HEK293T (cell line): ENCODE results near the gene MEI4.
"Not testable (repeated sequence)": the region's sequence is repeated elsewhere in the genome, so short reads cannot be mapped to it uniquely, and the experiment has no call there.

Experiments used
- CTCF ChIA-PET: fragments of 350-600 bp; formaldehyde crosslinking; extraction: SDS; loops from one replicate; lab custom pipeline; 2021; ENCODE audit warnings: antibody characterized with exemption, inconsistent platforms; lab: Yijun Ruan, JAX
- POLR2A ChIA-PET: fragments of 350-600 bp; formaldehyde crosslinking; extraction: SDS; loops from one replicate; lab custom pipeline; 2020; ENCODE audit warnings: antibody characterized with exemption, inconsistent platforms; lab: Yijun Ruan, JAX
- DNase-seq: peaks from one replicate; pipeline ENCODE4 v3.0.0; 2012; ENCODE audit warnings: mixed read lengths; ENCODE audit errors: extremely low spot score
- ARNT ChIP-seq: fragments of 450-650 bp; IDR thresholded peaks from 2 replicates; pipeline ENCODE4 v1.6.1; 2017; ENCODE audit warnings: mild to moderate bottlenecking
- BHLHE40 ChIP-seq: fragments of 450-650 bp; IDR thresholded peaks from 2 replicates; pipeline ENCODE4 v1.6.1; 2016; ENCODE audit warnings: mild to moderate bottlenecking, moderate library complexity, borderline replicate concordance
- CTBP1 ChIP-seq: fragments of 450-650 bp; IDR thresholded peaks from 2 replicates; pipeline ENCODE4 v1.6.1; 2016; ENCODE audit warnings: borderline replicate concordance
- ELF4 ChIP-seq: fragments of 450-650 bp; IDR thresholded peaks from 2 replicates; pipeline ENCODE4 v1.6.1; 2017; ENCODE audit warnings: antibody characterized with exemption
- FOXA1 ChIP-seq: fragments of 450-650 bp; IDR thresholded peaks from 2 replicates; pipeline ENCODE4 v1.6.1; 2016; ENCODE audit warnings: mild to moderate bottlenecking
- FOXK2 ChIP-seq: fragments of 450-650 bp; IDR thresholded peaks from 2 replicates; pipeline ENCODE4 v1.6.1; 2016; ENCODE audit warnings: mild to moderate bottlenecking
- FOXM1 ChIP-seq: fragments of 450-650 bp; IDR thresholded peaks from 2 replicates; pipeline ENCODE4 v1.6.1; 2017; ENCODE audit warnings: mild to moderate bottlenecking, borderline replicate concordance
- HDGF ChIP-seq: fragments of 450-650 bp; IDR thresholded peaks from 2 replicates; pipeline ENCODE4 v1.6.1; 2017; ENCODE audit warnings: antibody characterized with exemption, borderline replicate concordance
- L3MBTL2 ChIP-seq: fragments of 450-650 bp; conservative IDR thresholded peaks from 2 replicates; pipeline ENCODE4 v1.6.1; 2016; ENCODE audit warnings: mild to moderate bottlenecking
- LEF1 ChIP-seq: fragments of 450-650 bp; IDR thresholded peaks from 2 replicates; pipeline ENCODE4 v1.6.1; 2017; ENCODE audit warnings: mild to moderate bottlenecking, borderline replicate concordance
- NFRKB ChIP-seq: fragments of 450-650 bp; IDR thresholded peaks from 2 replicates; pipeline ENCODE4 v1.6.1; 2016; ENCODE audit warnings: mild to moderate bottlenecking, moderate library complexity
- SP1 ChIP-seq: fragments of 450-650 bp; IDR thresholded peaks from 2 replicates; pipeline ENCODE4 v1.6.1; 2017
- SUZ12 ChIP-seq: fragments of 450-650 bp; IDR thresholded peaks from 2 replicates; pipeline ENCODE4 v1.6.1; 2016; ENCODE audit warnings: mild to moderate bottlenecking
- TARDBP ChIP-seq: fragments of 450-650 bp; IDR thresholded peaks from 2 replicates; pipeline ENCODE4 v1.6.1; 2016
- ZNF384 ChIP-seq: fragments of 450-650 bp; IDR thresholded peaks from 2 replicates; pipeline ENCODE4 v1.6.1; 2016
- TF ChIP-seq, protein P1 (sequence below): fragments of 450-650 bp; IDR thresholded peaks from 2 replicates; pipeline ENCODE4 v1.6.1; 2016

MEI4 gene

DNA sequence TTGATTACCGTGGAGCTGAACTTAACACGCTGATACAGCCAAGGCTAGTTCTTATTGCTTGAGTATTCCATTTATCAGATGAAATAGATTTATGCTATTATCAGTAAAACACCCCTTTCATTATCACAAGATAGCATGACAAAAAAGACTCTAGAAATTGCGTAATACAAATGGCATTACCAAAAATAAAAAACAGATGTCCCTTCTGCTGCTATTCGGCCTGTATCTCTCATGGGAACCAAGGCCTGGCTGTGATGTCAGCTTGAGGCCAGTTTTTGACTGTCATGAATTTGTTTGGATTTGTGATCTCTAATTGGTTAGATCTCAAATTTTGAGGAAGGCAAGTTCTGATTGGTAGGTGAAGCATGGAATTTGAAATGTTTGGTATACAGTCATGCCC, 25.2 kb downstream of the MEI4 start:
- no peak for DNase-seq
- no peak for TF ChIP-seq HDGF
- TF ChIP-seq SUZ12 = no peak
- no peak for TF ChIP-seq LEF1
- TF ChIP-seq, protein P1, sequence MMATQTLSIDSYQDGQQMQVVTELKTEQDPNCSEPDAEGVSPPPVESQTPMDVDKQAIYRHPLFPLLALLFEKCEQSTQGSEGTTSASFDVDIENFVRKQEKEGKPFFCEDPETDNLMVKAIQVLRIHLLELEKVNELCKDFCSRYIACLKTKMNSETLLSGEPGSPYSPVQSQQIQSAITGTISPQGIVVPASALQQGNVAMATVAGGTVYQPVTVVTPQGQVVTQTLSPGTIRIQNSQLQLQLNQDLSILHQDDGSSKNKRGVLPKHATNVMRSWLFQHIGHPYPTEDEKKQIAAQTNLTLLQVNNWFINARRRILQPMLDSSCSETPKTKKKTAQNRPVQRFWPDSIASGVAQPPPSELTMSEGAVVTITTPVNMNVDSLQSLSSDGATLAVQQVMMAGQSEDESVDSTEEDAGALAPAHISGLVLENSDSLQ = no peak
- no peak for TF ChIP-seq FOXA1
- no peak for TF ChIP-seq CTBP1
- POLR2A ChIA-PET = no interaction called here
- CTCF ChIA-PET = no interaction called here

DNA sequence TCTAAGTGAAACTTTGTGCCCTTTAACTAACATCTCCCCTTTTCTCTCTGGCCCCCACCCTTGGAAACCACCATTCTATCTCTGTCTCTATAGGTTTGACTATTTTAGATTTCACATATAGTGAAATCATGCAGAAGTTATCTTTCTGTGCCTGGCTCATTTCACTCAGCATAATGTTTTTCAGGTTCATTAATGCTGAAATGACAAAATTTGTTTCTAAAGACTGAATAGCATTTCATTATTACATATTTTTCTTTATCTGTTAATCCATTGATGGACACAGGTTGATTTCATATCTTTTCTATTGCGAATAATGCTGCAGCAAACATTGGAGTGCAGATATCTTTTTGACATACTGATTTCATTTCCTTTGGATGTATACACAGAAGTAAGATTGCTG, 30.7 kb downstream of the MEI4 start:
- no peak for DNase-seq
- ChIA-PET POLR2A (no interaction called here), CTCF (no interaction called here)
- TF ChIP-seq ZNF384 (no peak), CTBP1 (no peak), FOXA1 (no peak), FOXM1 (no peak), TARDBP (no peak), ARNT (no peak), SP1 (no peak), L3MBTL2 (no peak), HDGF (no peak), FOXK2 (no peak), BHLHE40 (no peak), ELF4 (no peak), NFRKB (no peak)

DNA sequence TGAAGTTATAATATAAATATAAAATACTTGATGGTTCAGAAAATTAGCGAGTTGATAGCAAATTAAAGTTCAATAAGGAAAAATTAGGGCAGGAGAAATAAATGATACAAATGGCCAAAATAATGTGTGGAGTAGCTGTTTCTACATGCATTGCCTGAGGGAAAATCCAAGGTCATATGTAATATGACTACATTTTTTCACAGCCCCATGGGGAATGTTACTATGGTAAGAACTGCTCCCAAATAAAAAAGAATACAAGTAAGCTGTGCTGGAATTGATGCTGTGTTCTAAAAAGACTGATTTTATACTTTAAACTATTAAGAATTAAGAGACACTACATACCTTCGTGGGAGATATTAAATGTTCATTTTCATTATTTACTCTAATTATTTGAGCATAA, 34.1 kb downstream of the MEI4 start:
- CTCF ChIA-PET = no interaction called here
- TF ChIP-seq TARDBP (no peak), FOXA1 (no peak), FOXK2 (no peak), CTBP1 (no peak), ZNF384 (no peak), HDGF (no peak), FOXM1 (no peak), SUZ12 (no peak)
- POLR2A ChIA-PET = no interaction called here
- DNase-seq = no peak

DNA sequence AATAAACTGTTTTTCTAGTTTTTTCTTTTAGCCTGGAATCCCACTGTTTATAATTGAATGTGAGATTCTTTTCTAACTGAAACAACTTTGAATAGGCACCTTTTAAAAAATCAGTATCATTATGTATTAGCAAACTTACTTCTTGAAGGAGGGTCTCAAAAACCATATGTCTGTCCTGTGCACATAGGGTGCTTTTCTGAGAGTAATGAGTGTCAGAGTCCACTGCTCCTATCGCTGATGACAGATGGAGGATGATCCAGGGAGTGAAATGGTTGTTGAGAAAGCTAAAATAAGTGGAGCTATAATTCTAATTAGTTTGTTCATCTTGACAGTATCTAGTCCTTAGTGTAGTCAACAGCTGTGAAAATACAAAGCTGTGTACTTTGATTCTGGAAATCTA, 35.8 kb downstream of the MEI4 start:
- no peak for DNase-seq
- no peak for TF ChIP-seq NFRKB
- no peak for TF ChIP-seq BHLHE40
- TF ChIP-seq TARDBP = no peak
- TF ChIP-seq SUZ12 = no peak
- ChIA-PET POLR2A (no interaction called here), CTCF (no interaction called here)

DNA sequence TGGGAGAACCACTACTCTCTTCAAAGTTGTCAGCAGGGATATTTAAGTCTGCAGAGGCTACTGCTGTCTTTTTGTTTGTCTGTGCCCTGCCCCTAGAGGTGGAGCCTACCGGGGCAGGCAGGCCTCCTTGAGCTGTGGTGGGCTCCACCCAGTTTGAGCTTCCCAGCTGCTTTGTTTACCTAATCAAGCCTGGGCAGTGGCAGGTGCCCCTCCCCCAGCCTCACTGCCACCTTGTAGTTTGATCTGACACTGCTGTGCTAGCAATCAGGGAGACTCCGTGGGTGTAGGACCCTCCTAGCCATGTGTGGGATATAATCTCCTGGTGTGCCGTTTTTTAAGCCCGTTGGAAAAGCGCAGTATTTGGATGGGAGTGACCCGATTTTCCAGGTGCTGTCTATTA, 47.3 kb downstream of the MEI4 start:
- DNase-seq = not testable (repeated sequence)

DNA sequence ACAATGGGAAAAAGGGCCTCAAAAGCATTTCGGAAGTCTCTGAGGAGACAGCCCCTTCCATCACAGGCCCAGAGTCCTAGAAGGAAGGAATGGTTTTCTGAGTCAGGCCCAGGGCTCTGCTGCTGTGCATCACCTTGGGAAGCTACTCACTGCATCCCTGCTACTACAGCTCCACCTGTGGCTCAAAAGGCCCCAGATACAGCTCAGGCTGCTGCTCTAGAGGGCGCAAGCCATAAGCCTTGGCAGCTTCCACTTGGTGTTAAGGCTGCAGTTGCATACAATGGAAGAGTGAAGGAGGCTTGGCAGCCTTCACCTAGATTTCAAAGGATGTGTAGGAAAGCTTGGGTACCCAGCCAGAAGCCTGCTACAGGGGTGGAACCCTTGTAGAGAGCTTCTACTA, 54.8 kb downstream of the MEI4 start:
- no peak for DNase-seq
- CTCF ChIA-PET = no interaction called here
- POLR2A ChIA-PET = no interaction called here
- no peak for TF ChIP-seq SUZ12
- no peak for TF ChIP-seq NFRKB
- no peak for TF ChIP-seq LEF1
- TF ChIP-seq, protein P1 = no peak
- TF ChIP-seq TARDBP = no peak
- no peak for TF ChIP-seq FOXK2
- TF ChIP-seq SP1 = no peak
- TF ChIP-seq ZNF384 = no peak
- TF ChIP-seq L3MBTL2 = no peak
- TF ChIP-seq HDGF = no peak
- TF ChIP-seq FOXA1 = no peak
- no peak for TF ChIP-seq ARNT

More for the DNA sequence above, 47.3 kb downstream of the MEI4 start:
- CTCF ChIA-PET, POLR2A ChIA-PET: not testable (repeated sequence)

DNA sequence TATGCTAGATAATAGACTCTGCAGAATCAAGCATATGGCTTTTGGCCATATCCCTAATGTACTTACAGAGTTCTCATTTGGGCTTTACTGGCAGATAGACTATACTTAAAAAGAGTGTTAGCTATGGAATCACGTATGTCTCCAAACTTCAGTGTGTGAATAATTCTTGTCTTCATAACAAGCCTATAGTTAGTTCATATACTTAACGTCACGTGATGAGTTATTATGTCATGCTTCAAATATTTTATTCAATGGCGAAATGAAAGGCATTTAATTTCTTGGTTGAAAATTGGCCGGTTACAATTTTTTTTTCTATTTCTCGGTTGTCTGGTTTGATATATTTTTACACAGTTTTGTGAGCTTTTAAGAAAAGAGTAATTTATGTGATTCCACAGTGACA, 62.7 kb downstream of the MEI4 start:
- DNase-seq = no peak
- ChIA-PET CTCF (interaction anchor here (0.6 kb wide), 1 partner anchor 16 kb away, joined by 3 read pairs; no protein-coding TSS in a partner anchor), POLR2A (no interaction called here)
- TF ChIP-seq ZNF384 = no peak
- no peak for TF ChIP-seq ARNT
- no peak for TF ChIP-seq HDGF
- no peak for TF ChIP-seq LEF1
- no peak for TF ChIP-seq FOXK2
- TF ChIP-seq SUZ12 = no peak
- TF ChIP-seq L3MBTL2 = no peak
- TF ChIP-seq SP1 = no peak
- no peak for TF ChIP-seq FOXM1

DNA sequence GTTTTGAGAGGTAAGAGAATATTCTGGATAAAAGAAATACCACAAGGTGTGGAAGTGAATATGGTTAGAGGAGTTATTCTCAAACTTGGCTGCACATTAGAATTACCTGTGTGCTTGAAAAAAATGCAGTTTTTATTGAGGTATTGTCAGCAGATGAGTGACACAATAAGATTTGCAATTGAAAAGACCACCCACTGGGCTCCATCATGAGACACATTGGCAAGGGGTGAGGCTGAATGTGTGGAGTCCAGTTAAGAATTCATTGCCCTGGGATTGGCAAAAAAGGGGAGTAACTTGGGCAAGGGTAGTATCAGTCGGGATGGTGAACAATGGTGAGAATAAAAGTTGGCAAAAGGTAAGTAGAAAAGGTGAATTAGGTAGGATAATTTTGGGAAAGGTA, 63.5 kb downstream of the MEI4 start:
- DNase-seq = no peak
- CTCF ChIA-PET = no interaction called here
- POLR2A ChIA-PET = no interaction called here
- TF ChIP-seq ELF4 = no peak
- no peak for TF ChIP-seq ARNT
- TF ChIP-seq TARDBP = no peak
- TF ChIP-seq, protein P1 = no peak
- no peak for TF ChIP-seq FOXK2
- TF ChIP-seq BHLHE40 = no peak
- no peak for TF ChIP-seq L3MBTL2
- no peak for TF ChIP-seq ZNF384

DNA sequence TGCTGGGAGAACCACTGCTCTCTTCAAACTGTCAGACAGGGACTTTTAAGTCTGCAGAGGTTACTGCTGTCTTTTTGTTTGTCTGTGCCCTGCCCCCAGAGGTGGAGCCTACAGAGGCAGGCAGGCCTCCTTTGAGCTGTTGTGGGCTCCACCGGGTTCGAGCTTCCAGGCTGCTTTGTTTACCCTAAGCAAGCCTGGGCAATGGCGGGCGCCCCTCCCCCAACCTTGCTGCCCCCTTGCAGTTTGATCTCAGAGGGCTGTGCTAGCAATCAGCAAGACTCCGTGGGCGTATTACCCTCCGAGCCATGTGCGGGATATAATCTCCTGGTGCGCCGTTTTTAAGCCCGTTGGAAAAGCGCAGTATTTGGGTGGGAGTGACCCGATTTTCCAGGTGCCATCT, 83.2 kb downstream of the MEI4 start:
- DNase-seq, POLR2A ChIA-PET, CTCF ChIA-PET: not testable (repeated sequence)
